NCI-H526 (cell line): Measurements from ENCODE around the gene PPP2R3A.
"Not testable (repeated sequence)": the region's sequence is repeated elsewhere in the genome, so short reads cannot be mapped to it uniquely, and the experiment has no call there.

ENCODE experiments used
- DNase-seq, 2 experiments: peaks; one replicate each; lab custom pipeline; 2025; lab: John Stamatoyannopoulos, UW

The PPP2R3A gene, protein sequence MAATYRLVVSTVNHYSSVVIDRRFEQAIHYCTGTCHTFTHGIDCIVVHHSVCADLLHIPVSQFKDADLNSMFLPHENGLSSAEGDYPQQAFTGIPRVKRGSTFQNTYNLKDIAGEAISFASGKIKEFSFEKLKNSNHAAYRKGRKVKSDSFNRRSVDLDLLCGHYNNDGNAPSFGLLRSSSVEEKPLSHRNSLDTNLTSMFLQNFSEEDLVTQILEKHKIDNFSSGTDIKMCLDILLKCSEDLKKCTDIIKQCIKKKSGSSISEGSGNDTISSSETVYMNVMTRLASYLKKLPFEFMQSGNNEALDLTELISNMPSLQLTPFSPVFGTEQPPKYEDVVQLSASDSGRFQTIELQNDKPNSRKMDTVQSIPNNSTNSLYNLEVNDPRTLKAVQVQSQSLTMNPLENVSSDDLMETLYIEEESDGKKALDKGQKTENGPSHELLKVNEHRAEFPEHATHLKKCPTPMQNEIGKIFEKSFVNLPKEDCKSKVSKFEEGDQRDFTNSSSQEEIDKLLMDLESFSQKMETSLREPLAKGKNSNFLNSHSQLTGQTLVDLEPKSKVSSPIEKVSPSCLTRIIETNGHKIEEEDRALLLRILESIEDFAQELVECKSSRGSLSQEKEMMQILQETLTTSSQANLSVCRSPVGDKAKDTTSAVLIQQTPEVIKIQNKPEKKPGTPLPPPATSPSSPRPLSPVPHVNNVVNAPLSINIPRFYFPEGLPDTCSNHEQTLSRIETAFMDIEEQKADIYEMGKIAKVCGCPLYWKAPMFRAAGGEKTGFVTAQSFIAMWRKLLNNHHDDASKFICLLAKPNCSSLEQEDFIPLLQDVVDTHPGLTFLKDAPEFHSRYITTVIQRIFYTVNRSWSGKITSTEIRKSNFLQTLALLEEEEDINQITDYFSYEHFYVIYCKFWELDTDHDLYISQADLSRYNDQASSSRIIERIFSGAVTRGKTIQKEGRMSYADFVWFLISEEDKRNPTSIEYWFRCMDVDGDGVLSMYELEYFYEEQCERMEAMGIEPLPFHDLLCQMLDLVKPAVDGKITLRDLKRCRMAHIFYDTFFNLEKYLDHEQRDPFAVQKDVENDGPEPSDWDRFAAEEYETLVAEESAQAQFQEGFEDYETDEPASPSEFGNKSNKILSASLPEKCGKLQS (N-terminal part only)

GRCh38 chr3:135965506-135966270, at the start of gene PPP2R3A:
Gene PPP2R3A (plus strand): TSS chr3:135965728. CDS start chr3:136001499, 35,771 bp downstream.
- DNase-seq = peak; percentile 35 to 93

DNA sequence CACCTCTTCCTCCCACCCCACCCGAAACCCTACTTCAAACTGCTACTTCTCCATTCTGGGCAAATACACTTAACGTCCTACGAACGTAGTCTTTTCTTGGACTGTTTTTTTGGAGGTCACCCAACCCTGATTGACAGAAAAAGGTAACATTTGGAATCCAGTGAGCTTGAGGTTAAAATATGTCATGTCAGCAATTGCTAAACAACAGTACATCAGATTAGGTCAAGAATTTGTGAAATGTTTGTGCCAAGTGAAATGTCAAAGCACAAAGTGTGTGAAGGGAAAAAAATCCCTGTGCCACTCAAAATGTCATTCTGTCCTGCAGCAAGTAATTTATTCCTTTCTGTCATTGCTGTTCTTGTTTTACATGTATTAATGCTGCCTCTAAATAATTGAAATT, 49.2 kb upstream of the PPP2R3A start:
- DNase-seq = no peak

DNA sequence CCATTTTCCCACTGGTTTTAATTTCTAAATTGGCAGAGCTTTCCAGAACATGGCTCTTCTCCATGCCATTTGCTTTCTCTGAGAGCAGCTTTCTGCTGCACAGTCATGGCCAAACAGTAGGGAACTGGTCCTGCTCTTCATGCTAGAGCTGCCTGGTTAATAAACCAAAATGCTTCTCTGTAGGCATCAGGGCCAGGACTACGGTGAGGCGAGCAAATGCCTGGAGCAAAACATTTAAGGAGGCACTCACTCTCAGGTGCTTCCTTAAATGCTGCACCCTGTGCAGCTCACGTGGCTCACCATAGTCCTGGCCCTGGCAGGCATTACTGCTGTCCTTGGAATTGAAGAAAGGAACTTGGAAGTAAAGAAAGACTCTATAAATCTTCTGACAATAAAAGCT, 48.5 kb upstream of the PPP2R3A start:
- DNase-seq = no peak

DNA sequence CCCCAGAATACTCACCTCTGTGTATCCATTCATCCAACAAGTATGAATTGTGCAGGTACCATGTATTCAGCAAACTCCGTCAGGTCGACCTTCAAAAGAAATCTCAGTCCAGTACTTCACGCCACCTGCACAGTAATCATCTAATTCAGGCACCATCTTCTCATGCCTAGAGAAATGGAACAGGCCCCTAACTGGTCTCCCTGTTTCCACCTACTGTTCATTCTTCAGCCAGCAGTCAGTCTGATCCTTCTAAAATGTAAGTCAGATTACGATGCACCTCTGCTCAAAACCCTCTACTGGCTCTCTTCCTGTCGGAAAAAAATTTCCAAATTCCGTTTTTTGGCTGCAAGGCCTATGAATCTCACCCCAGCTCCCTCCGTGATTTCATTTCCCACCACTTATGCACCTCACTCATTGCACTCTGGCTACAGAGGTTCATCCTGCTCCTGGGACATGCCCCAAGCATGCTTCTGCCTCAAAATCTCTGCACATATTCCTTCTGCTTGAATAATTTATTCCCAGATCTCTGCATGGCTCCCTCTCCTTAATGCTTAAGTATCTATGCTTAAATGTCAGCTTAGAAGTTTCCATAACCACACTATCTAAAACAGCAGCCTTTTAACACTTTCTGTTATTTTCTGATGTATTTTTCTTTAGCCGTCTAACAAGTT, 47.5 kb upstream of the PPP2R3A start:
- no peak for DNase-seq

GRCh38 chr3:135918600-135918999, 46.9 kb upstream of the PPP2R3A start:
- DNase-seq = peak in 1 of 2 experiments; percentile 31

- no peak for DNase-seq
Measured at GRCh38 chr3:135920275-135920674, 45.3 kb upstream of the PPP2R3A start.

- peak; percentile 62 to 74 for DNase-seq
Measured at GRCh38 chr3:135922903-135923250, 42.7 kb upstream of the PPP2R3A start.

- DNase-seq = no peak
Measured at GRCh38 chr3:135924506-135924905, 41.0 kb upstream of the PPP2R3A start.

DNA sequence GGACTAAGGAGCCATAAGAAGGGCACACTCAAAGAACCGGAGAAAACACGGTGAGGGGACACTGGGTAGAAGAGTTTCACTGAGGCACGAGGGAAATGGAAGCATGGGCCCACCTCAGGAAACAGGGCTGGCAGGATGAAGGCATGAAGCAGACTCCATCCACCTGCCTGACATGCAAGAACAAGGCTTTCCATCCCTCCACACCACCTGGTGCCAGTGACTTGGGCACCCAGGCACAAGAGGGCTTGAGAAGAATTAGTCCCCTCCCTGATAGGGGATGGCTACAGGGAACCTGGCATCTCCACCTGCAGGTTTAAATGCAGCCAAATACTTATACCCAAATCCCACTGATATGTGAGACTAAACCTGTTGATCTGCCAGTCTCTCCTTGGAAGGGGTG, 38.9 kb upstream of the PPP2R3A start:
- no peak for DNase-seq

DNA sequence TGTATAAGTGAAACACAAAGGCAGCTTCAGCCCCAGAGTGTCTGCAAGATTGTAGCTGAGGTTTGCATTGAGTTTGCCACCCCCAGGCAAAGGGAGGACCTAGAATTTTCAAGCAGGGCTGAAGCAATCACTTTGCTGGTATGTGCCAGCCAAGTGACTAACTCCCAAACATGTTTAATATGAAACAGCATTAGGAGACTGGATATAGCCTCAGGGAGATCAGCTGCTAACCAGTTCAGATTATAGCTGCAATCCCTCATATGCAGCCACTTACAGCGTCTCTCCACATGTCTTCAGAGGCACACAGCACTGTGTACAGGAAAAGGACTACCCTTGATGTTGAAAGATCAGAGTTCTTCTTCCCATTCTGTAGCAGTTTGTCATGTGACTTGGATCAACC, 38.4 kb upstream of the PPP2R3A start:
- DNase-seq = peak in 1 of 2 experiments; percentile 30

DNA sequence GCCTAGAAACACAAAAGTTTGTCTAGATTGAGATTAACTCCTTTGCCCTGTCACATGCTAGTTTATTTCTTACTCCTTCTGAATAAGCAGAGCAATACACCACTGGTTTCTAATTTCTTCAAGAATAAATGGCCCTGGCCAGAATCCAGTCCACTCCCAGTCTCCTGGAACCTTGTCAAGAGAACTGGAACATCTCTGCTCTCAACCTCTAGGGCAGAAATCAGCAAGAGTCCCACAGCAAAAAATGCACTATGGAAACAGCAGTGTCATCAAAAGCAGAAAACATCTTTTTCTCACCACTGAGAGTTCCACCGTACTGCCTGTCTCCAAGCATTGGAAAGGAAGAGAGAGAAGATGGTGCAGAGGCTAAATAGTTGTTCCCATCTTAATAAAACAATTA, 35.9 kb upstream of the PPP2R3A start:
- no peak for DNase-seq

- no peak for DNase-seq
Measured at GRCh38 chr3:135930255-135930654, 35.3 kb upstream of the PPP2R3A start.

DNA sequence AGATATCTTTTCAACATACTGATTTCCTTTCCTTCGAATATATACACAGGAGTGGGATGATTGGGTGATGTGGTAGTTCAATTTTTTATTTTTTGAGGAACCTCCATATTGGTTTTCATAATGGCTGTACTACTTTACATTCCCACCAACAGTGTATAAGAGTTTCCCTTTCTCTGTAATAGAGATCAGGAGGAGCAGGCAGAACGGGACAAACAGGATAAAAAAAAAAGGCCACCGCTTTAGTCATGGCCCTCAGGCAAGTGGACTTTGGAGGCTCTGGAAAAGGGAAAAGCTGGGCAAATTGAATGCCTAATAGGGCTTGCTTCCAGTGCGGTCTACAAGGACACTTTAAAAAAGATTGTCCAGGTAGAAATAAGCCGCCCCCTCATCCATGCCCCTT, 30.4 kb upstream of the PPP2R3A start:
- DNase-seq = not testable (repeated sequence)

DNA sequence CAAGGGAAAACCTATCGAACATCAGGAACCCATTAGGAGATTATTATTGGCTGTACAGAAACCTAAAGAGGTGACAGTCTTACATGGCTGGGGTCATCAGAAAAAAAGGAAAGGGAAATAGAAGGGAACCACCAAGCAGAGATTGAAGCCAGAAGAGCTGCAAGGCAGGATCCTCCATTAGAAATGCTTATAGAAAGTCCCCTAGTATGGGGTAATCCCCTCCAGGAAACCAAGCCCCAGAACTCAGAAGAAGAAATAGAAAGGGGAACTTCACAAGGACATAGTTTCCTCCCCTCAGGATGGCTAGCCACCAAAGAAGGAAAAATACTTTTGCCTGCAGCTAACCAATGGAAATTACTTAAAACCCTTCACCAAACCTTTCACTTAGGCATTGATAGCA, 27.8 kb upstream of the PPP2R3A start:
- DNase-seq = not testable (repeated sequence)

DNA sequence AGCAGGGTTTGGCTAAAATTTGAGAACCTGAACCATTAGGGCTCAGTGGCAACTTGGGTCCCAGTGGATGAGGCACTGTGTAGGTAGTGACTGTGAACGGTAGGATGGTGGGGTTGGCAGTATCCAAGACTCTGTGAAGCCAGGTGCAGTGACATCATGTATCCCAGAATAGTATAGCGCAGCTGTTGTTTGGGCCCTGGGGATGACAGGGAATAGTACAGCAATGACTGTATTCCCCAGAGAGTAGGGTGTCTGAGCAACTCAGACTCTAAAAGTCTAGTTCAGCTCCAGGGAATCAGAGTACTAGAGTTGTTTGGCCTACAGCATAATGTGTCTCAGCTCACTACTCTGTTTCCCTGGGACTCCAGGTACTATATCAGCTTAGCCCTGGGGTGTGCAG, 20.7 kb upstream of the PPP2R3A start:
- no peak for DNase-seq

DNA sequence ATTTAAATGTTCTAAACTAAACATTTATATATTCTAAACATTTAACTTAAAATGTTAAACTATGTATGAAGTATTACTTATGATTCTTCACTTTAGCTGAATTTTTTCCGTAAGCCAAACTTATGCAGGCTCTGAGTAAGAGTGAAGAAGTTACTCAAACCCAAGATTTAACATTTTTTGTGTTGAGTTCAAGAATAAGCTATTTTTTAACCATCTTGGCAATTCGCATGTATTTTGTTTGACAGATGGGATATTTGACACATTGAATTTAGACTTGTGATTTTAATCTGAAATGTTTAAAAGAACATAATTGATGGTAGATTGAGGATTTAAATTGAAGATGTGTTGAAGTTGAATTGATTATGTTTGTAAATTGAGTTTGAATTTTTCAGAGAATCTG, 14.6 kb upstream of the PPP2R3A start:
- no peak for DNase-seq

GRCh38 chr3:135964160-135964955, 1.2 kb upstream of the PPP2R3A start:
- no peak for DNase-seq

- DNase-seq = no peak
Measured at GRCh38 chr3:135965129-135965505, 411 bp upstream of the PPP2R3A start.

DNA sequence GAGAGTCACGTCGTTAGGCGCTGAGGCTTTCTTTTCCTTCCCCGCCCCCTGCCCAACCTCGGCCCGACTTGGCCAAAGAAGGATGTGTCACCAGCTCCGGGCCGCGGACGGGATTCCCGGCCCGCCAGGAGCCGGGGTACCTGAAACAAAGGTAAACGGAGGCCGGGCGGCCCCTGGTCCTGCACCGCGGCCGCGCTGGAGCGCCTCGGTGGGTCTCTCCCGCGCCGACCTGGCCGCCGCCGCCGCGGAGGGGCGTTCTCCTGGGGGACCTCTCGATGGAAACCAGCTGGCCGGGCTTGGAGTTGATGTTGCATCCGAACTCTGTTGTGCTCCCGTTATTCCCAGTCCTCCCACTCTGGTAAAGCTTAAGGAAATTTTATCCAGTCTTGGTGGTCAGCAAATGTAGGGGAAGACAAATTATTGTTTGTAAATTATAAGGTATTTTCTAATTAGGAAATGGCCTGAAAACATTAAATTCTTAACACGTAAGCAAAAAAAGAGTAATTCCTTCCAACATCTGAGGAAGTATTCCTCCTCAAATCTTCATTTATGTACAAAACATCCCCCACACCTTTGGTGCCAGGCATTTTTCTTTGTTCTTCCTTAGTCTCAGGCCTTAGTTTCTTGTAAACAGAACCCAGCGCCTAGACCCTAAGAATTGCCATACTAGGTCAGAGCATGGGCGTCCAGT, 888 bp downstream of the PPP2R3A start:
- peak in 1 of 2 experiments; percentile 69 for DNase-seq

DNA sequence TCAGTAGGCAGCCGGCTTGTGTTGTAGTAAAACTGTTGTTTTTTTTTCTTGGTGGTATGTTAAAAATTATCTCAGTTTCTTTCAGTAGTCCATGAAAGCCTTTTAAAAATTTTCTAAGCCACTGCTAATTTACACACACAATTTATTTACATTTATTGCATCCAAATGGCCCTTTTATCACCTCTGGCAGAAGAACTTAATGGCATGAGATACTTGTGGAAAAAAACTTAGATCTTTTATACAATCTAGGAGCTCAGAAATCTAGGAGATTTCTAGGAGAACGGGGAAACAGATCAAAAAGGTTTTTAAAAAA, 1.4 kb downstream of the PPP2R3A start:
- no peak for DNase-seq
